ENCODE measurements around the gene TTC21A.
A peak's percentile ranks its signal among the peaks of the same experiment; 100 is the strongest.
"Not testable (repeated sequence)": the region's sequence is repeated elsewhere in the genome, so short reads cannot be mapped to it uniquely, and the experiment has no call there.

Gene TTC21A, protein sequence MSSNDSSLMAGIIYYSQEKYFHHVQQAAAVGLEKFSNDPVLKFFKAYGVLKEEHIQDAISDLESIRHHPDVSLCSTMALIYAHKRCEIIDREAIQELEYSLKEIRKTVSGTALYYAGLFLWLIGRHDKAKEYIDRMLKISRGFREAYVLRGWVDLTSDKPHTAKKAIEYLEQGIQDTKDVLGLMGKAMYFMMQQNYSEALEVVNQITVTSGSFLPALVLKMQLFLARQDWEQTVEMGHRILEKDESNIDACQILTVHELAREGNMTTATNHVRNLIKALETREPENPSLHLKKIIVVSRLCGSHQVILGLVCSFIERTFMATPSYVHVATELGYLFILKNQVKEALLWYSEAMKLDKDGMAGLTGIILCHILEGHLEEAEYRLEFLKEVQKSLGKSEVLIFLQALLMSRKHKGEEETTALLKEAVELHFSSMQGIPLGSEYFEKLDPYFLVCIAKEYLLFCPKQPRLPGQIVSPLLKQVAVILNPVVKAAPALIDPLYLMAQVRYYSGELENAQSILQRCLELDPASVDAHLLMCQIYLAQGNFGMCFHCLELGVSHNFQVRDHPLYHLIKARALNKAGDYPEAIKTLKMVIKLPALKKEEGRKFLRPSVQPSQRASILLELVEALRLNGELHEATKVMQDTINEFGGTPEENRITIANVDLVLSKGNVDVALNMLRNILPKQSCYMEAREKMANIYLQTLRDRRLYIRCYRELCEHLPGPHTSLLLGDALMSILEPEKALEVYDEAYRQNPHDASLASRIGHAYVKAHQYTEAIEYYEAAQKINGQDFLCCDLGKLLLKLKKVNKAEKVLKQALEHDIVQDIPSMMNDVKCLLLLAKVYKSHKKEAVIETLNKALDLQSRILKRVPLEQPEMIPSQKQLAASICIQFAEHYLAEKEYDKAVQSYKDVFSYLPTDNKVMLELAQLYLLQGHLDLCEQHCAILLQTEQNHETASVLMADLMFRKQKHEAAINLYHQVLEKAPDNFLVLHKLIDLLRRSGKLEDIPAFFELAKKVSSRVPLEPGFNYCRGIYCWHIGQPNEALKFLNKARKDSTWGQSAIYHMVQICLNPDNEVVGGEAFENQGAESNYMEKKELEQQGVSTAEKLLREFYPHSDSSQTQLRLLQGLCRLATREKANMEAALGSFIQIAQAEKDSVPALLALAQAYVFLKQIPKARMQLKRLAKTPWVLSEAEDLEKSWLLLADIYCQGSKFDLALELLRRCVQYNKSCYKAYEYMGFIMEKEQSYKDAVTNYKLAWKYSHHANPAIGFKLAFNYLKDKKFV (N-terminal part only)

GRCh38 chr3:39107388-39108199 is at the start of gene TTC21A, which contains the start of gene GORASP1:
TSS of gene TTC21A (plus strand) at chr3:39107680. CDS start at chr3:39107838, 158 bp downstream.
TSS of gene GORASP1 (minus strand) at chr3:39107627. CDS start at chr3:39107541, 86 bp downstream.
- DNase-seq: peak; percentile 78 to 83

- not testable (repeated sequence) for DNase-seq
These were observed 46.3 kb upstream of the TTC21A start for GRCh38 chr3:39061228-39061627.

GRCh38 chr3:39062180-39062579 is 45.3 kb upstream of the TTC21A start:
- DNase-seq: no peak

GRCh38 chr3:39063143-39063542 is 44.3 kb upstream of the TTC21A start:
- no peak for DNase-seq

DNA sequence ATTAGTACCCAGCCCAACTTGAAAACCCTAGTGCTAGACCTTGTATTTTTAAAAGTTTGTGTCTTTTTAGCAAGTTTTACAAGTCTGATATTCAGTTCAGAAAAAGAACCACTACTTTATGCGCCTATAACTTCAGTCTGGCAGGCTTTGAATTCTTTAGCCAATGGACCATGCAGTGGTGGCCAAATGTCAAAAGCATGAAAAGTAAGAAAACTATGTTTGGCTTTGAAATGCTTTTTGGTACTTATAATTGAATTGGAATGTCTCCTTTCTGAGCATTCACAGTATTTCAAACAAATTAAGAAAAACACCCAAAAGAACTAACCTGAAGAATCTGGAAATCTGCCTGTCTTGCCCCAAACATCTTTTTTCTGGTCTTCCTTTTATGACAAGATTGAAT is 42.8 kb upstream of the TTC21A start:
- no peak for DNase-seq

- DNase-seq: peak; percentile 89 to 90
These were observed 42.3 kb upstream of the TTC21A start for GRCh38 chr3:39065197-39065596.

- DNase-seq: no peak
These were observed 40.2 kb upstream of the TTC21A start for GRCh38 chr3:39067286-39067685.

GRCh38 chr3:39068556-39068955 is 38.9 kb upstream of the TTC21A start:
- DNase-seq: no peak

DNA sequence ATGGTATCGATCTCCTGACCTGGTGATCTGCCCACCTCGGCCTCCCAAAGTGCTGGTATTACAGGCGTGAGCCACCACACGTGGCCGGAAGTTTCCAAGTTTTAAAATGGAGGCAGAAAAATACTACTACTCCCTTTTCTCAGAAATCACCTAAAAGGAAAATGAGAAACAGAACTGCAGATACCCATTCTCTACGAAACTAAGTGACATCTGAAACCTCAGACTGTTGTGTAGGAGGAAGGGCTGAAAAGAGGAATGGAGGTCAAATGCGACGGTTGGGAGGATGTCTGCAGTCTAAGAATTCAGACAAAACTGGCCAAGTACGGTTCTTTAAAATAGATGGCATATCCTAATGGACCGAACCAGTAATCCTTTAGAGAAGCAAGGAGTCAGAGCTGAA is 31.6 kb upstream of the TTC21A start:
- DNase-seq: no peak

GRCh38 chr3:39079530-39079929 is 27.9 kb upstream of the TTC21A start:
- DNase-seq: peak; percentile 34 to 38

- DNase-seq: no peak
These were observed 27.5 kb upstream of the TTC21A start for GRCh38 chr3:39080026-39080425.

- DNase-seq: no peak
These were observed 24.7 kb upstream of the TTC21A start for GRCh38 chr3:39082666-39083313.

- no peak for DNase-seq
These were observed 21.3 kb upstream of the TTC21A start for GRCh38 chr3:39086144-39086543.

- no peak for DNase-seq
These were observed 19.0 kb upstream of the TTC21A start for GRCh38 chr3:39088456-39088855.

GRCh38 chr3:39088889-39089288 is 18.6 kb upstream of the TTC21A start:
- DNase-seq: no peak

DNA sequence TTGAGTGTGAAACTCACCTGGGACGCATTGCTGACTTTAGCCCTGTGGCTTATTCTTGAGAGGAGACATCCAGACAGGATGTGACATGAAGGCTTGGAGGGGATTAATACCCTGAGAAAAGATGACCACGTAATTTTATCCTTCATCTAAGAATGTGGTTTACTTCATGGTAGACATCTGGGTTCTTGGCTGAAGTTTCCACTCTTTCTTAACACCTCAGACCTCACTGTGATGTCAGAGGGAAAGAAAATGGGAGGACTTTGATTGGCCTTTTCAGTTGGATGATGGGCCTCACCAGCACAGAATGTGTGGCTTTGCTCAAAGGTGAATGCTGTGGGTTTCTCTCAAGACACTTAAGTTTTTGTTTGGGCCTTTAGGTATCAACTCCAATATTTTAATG is 16.6 kb upstream of the TTC21A start:
- DNase-seq: no peak

- no peak for DNase-seq
These were observed 12.4 kb upstream of the TTC21A start for GRCh38 chr3:39094851-39095677.

DNA sequence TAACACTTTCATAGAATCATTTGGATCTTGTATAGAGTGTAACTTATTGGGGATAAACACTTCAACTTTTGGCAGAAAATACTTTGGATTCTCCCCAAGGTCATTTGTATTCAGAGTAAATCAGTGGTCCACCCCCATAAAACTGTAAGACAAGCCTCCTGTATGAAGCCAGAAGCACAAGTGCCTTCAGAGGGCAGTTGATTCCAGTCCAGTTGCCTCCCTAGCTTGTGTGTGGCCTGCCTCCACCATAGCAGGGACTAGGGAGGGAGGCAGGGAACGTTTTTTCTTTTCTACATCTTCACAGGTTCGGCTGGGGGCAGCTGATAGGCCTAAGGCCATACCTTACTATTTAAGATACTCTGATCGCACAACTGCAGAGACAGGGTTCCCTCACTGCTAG is 11.7 kb upstream of the TTC21A start:
- DNase-seq: no peak

DNA sequence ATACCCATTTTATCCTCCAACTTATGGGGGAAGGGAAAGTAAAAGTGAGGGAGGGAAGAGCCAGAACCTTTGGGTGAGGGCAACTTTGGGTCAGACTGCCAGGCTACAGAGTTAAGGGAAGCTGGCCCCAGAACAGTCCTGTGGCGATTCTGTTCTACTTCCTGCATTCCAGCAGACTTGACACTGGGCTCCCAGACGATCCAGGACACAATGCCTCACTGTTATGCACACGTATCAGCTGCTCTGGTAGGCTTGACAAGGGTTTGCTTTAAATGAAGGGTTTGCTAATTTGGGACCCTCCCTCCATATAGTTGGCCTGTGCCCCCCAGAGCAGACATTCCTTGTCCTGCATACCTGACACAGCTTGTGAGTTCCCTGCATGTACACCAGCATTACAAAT is 10.7 kb upstream of the TTC21A start:
- no peak for DNase-seq

GRCh38 chr3:39097716-39098472 is 9.6 kb upstream of the TTC21A start:
- DNase-seq: no peak
